OCI-M1 (cell line): ENCODE measurements around the gene SESN3.
"Not testable (repeated sequence)": the region's sequence is repeated elsewhere in the genome, so short reads cannot be mapped to it uniquely, and the experiment has no call there.

Experiments
- DNase-seq: peaks from one replicate; lab custom pipeline; 2025; lab: John Stamatoyannopoulos, UW

Gene SESN3

DNA sequence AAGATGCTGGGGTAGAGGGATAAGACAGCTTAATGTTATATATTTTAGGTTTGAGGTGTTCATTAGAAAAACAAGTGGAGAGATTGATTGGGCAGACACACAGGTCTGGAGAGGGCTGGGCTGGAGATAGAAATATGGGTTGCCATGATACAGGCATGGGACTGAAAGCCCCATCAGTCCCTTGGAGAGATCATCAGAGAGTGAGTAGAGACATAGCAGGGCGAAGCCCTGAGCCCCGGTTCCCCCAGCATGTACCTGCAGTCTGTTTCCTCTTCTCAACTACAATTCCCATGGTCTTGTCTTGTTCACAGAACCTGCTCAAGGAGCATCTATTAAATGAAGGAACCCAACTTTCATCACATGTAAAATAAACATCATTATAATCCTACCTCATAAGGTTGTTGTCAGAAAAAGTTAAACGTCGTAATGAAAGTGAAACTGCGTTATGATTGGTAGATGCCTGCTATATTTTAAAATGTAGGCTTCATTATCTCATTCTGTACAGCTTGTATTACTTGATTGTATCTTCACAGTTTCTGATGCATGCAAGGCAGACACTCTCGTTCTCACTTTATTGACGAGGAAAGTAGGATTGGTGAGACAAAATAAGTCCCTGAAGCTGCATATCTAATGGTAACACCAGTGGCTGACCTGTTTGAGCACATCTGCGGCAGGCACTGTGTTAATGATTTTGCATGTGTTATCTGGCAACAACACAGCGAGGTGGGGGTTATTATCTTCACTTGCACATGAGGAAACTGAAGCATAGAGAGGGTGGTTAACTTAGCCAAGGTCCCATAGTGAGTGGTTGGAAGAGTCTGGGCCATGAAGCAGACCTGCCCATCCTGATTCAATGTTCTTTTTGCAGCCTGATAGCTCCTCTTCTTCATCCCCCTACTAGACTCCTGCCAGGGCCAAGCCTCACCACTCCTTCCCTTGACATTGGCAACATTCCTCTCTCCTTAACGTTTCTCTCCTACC is 77.8 kb downstream of the SESN3 start:
- peak; percentile 94 for DNase-seq

DNA sequence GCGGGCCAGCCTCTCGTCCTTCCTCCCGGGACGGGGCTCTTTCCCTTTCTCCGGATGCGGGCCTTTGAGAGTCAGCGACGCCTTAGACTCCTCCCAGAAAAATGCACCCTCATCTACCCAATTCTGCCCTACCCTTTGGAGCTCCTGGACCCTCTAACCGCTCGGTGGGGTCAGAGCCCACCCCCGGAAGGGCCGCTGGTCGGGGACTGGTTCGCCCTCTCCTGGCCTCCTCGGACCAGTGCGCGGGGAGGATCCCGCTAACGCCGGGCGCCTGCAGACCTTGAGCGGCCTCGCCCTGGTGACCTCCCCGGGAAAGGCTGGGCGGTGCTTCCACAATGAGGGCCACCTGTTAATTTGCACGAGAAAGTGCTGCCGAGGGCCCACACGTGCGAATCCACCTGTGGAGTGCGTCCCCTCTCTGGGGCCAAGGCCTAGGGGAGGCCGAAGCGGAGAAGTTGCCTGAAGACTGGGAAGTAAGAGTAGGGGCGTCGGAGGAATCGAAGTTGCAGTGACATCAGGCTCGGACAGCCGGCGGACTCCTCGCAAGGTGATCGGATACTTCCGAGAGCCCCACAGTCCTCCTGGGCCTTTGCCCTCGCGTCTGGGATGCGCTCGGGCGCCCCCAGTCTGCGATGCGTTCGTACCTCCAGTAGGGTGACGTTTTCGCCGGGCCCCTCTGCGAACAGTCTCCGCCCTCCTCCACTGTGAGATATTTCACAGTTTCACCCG is 79.9 kb downstream of the SESN3 start:
- DNase-seq, result peak; percentile 96

GRCh38 chr11:95149651-95150364 is 81.2 kb downstream of the SESN3 start:
- no peak for DNase-seq

DNA sequence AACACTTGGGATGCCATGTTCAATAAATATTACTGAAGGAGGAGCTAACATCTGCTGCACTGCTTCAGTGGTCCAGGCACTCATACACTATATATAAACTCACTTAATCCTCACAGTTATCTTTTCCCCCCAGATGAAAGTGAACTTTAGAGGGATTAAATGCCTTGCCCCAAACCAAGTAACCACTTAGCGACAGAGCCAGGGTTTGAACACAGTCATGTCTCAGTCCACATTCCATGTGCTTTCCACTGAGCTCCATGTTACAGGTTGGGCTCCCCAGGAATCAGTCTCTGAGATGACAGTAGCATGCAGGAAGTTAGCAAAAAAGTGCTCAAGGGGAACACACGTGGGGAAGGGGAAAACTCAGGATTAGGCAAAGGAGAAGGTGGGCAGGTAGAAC is 82.1 kb downstream of the SESN3 start:
- DNase-seq, result peak; percentile 46

GRCh38 chr11:95148406-95148805 is 82.6 kb downstream of the SESN3 start:
- no peak for DNase-seq

GRCh38 chr11:95147364-95147905 is 83.6 kb downstream of the SESN3 start:
- peak; percentile 88 for DNase-seq

GRCh38 chr11:95145430-95146060 is 85.5 kb downstream of the SESN3 start:
- no peak for DNase-seq

GRCh38 chr11:95144313-95145235 is 86.4 kb downstream of the SESN3 start:
- DNase-seq, result peak; percentile 49

- no peak for DNase-seq
Measured at GRCh38 chr11:95143106-95143681, 87.8 kb downstream of the SESN3 start.

DNA sequence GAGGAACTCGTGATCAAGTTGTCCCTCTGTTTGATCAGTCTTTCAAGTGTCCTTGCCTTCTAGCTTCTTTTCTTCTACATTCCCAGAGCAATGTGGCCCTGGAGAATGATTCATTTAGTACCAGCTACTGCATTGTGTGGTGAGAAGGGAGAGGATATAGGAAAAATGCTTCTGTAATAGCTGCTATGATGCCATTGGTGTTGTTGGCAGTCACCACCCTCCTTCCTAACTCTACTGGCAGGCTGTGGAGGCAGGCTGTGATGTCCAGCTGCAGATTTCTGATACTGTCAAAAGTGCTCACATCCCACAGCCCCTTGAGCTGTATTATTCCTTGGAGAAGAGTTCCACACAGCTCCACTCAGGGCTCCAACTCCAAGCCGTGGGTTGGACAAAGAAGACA is 88.6 kb downstream of the SESN3 start:
- no peak for DNase-seq

- DNase-seq, result peak; percentile 9
Measured at GRCh38 chr11:95140397-95141033, 90.5 kb downstream of the SESN3 start.

DNA sequence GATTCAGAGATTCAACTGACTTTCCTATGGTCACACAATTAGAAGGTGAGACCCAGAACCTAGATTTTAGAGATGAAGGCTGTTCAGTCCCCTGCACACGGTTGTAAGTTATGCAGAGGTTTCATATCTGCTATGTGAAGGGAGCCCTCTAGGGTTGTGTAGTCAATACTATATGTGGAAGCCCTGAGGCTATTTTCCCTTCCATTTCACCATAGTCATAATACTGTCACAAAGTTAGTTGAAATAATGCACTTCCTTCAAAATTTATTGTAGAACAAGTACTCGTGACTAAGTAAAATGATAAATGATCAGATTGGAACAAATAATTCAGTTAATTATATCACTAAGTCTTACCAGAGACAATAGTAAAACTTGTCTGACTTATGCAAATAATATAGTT is 92.6 kb downstream of the SESN3 start:
- peak; percentile 56 for DNase-seq

DNA sequence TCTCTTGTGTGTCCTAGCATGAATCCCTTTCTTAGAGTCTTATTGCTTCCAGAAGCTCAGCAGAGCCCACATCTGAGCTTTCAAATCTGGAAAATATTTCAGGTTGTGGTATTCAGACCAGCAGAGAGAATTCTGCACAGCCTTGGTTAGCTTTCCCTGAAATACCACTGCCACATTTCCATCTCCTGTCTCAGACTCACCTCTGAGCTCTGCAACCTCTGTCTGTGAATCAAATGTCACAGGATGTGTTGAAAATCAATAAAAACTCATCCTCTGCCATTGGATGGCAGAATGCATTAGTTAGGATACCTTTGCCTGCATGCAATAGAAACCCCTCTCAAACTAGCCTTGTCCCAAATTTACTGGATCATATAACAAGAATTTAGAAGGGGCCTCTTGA is 93.7 kb downstream of the SESN3 start:
- DNase-seq, result no peak

GRCh38 chr11:95136747-95137146 is 94.3 kb downstream of the SESN3 start:
- DNase-seq, result not testable (repeated sequence)

- no peak for DNase-seq
Measured at GRCh38 chr11:95135880-95136279, 95.1 kb downstream of the SESN3 start.

GRCh38 chr11:95135155-95135554 is 95.8 kb downstream of the SESN3 start:
- DNase-seq, result no peak

DNA sequence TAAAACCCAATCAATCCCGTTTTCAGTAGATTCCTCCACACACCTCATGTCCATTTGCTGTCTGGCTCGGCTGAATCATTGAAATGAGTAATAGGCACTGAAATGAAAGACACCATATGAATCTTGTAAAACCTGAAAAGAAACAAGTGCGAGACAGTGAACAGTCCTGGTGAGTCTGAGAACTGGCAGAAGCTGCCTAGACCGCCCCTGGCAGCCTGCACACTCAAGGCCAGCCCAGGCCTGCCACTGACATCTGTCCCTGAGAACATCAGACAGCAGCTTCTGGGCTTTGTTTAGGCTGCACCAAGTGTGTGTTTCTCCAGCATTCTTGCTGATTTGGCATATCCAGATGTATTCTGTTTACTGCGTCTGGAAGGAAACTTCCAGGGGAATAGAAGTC is 96.5 kb downstream of the SESN3 start:
- DNase-seq, result no peak

- no peak for DNase-seq
Measured at GRCh38 chr11:95132956-95133355, 98.0 kb downstream of the SESN3 start.

- no peak for DNase-seq
Measured at GRCh38 chr11:95128602-95129001, 102.4 kb downstream of the SESN3 start.

- no peak for DNase-seq
Measured at GRCh38 chr11:95123556-95123955, 107.4 kb downstream of the SESN3 start.
